Nephron (organoid): Measurements from ENCODE around the gene MICAL3.

Experiments used
- H3K27ac Mint-ChIP-seq, 3 experiments: 2 replicates each; pipeline ENCODE4 v1.8.0; 2020; ENCODE audit warnings: mixed read lengths in 3 of 3, mild to moderate bottlenecking in 2 of 3, moderate library complexity in 1 of 3
- H3K27me3 Mint-ChIP-seq: 2 replicates; pipeline ENCODE4 v1.8.0; 2021; ENCODE audit warnings: low read depth, mild to moderate bottlenecking, moderate library complexity, mixed read lengths
- H3K36me3 Mint-ChIP-seq: 2 replicates; pipeline ENCODE4 v1.8.0; 2020; ENCODE audit warnings: low read depth, mixed read lengths
- H3K4me1 Mint-ChIP-seq: 2 replicates; pipeline ENCODE4 v1.8.0; 2020; ENCODE audit warnings: mixed read lengths
- H3K4me3 Mint-ChIP-seq, 3 experiments: 2 replicates each; pipeline ENCODE4 v1.8.0; 2020; ENCODE audit warnings: mild to moderate bottlenecking in 3 of 3, mixed read lengths in 3 of 3, moderate library complexity in 2 of 3
- H3K9me3 Mint-ChIP-seq: 2 replicates; pipeline ENCODE4 v1.8.0; 2020; ENCODE audit warnings: mixed read lengths
- TF ChIP-seq, protein P1 (sequence below), 3 experiments: fragments of 200-600 bp; sonication (generic); IDR thresholded peaks; one replicate each; pipeline ENCODE4 v1.5.0; 2021; ENCODE audit warnings: antibody characterized with exemption in 3 of 3; ENCODE audit not compliant: unreplicated experiment in 3 of 3

Gene MICAL3

DNA sequence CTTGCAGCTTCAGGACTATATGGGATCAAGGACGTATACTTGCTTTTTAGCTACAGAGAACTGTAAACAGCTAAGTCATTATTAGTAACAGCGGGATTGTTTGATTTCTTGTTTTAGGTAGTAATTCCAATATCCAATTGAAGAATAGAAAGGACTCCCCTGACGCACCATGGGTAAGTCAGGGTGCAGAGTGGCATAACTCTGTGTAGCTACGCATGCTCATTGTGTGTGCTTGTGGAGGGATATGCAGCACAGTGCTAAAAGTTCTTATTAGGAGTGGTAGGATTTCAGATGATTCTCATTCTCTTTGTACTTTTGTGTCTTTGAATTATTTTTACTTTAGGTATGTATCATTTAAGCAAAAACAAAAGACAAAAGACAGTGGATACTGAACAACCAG, 45.7 kb upstream of the MICAL3 start:
- Mint-ChIP-seq H3K4me3 (no peak overlapping the region), H3K27ac (no peak overlapping the region), H3K36me3 (no peaks in the 10 kb centered on the region), H3K27me3 (peaks cover 28% of the 10 kb centered on the region), H3K9me3 (no peaks in the 10 kb centered on the region), H3K4me1 (peaks cover 22% of the 10 kb centered on the region)
- TF ChIP-seq, protein P1, sequence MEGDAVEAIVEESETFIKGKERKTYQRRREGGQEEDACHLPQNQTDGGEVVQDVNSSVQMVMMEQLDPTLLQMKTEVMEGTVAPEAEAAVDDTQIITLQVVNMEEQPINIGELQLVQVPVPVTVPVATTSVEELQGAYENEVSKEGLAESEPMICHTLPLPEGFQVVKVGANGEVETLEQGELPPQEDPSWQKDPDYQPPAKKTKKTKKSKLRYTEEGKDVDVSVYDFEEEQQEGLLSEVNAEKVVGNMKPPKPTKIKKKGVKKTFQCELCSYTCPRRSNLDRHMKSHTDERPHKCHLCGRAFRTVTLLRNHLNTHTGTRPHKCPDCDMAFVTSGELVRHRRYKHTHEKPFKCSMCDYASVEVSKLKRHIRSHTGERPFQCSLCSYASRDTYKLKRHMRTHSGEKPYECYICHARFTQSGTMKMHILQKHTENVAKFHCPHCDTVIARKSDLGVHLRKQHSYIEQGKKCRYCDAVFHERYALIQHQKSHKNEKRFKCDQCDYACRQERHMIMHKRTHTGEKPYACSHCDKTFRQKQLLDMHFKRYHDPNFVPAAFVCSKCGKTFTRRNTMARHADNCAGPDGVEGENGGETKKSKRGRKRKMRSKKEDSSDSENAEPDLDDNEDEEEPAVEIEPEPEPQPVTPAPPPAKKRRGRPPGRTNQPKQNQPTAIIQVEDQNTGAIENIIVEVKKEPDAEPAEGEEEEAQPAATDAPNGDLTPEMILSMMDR (IDR thresholded peaks at IDR 0.05; ENCODE audit: unreplicated experiment in 3 of 3): no peak

DNA sequence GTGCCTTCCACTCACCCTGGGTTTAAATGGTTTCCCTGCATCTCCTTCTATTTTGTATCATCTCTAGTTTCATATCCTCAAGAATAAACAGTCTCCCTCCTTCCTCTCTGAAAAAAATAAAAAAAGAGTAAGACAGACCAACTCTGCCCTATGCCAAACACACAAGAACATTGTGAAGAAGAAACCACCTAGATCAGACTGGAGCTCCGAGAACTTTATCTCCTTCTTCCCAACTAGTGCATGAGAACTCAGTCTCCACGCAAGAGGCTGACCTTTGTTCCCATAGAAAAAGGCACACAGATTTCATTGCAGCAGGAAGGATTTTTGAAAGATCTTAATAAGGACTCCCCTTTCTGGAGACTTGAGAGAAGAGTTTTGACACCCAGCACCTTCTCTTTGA, 44.7 kb upstream of the MICAL3 start:
- Mint-ChIP-seq H3K4me1 (peaks cover 22% of the 10 kb centered on the region), H3K4me3 (no peak overlapping the region), H3K9me3 (no peaks in the 10 kb centered on the region), H3K27ac (no peak overlapping the region), H3K27me3 (peaks cover 31% of the 10 kb centered on the region), H3K36me3 (no peaks in the 10 kb centered on the region)
- TF ChIP-seq, protein P1 (IDR thresholded peaks at IDR 0.05; ENCODE audit: unreplicated experiment in 3 of 3): no peak

DNA sequence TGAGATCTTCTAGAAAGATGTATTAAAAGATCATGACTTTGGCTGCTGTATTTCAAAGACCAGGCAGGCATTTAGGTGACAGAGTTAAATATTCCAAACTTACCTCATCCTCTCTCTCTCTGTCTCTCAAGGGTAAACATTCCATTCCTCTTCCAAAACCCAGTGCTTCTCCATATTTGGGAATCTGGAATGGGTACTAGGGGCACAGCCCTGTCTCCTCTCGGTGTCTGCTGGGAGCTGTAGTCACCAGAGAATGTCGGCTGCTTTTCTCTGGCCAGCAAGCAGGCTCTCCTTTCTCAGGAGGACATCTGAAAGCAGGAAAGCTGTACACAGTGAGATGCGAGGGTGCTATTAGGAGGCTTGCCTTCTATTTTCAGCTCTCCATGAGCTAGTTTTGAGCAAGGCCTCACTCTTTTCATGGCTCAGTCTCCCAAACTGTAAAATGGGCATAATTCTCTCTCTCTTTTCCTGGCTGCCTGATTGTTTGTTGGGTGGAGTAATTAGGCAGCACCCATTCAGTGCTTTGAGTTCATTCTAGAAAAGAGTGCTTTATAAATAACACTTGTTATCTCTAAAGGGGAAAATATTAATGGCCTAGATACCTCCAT, 44.1 kb upstream of the MICAL3 start:
- H3K4me3 Mint-ChIP-seq: no peak overlapping the region
- peaks cover 35% of the 10 kb centered on the region for H3K27me3 Mint-ChIP-seq
- H3K27ac Mint-ChIP-seq: peak overlapping the region in 1 of 3 experiments; percentile 81
- H3K4me1 Mint-ChIP-seq: peaks cover 22% of the 10 kb centered on the region
- no peaks in the 10 kb centered on the region for H3K9me3 Mint-ChIP-seq
- TF ChIP-seq, protein P1 (IDR thresholded peaks at IDR 0.05; ENCODE audit: unreplicated experiment in 3 of 3): no peak
- no peaks in the 10 kb centered on the region for H3K36me3 Mint-ChIP-seq

- Mint-ChIP-seq H3K27ac (peak overlapping the region in 1 of 3 experiments; percentile 81), H3K9me3 (no peaks in the 10 kb centered on the region), H3K36me3 (no peaks in the 10 kb centered on the region), H3K4me1 (peaks cover 22% of the 10 kb centered on the region), H3K4me3 (no peak overlapping the region), H3K27me3 (peaks cover 36% of the 10 kb centered on the region)
- TF ChIP-seq, protein P1 (IDR thresholded peaks at IDR 0.05; ENCODE audit: unreplicated experiment in 3 of 3): no peak
These were observed 43.4 kb upstream of the MICAL3 start for GRCh38 chr22:18067548-18068341.

- H3K36me3 Mint-ChIP-seq: no peaks in the 10 kb centered on the region
- no peaks in the 10 kb centered on the region for H3K9me3 Mint-ChIP-seq
- peaks cover 33% of the 10 kb centered on the region for H3K27me3 Mint-ChIP-seq
- TF ChIP-seq, protein P1 (IDR thresholded peaks at IDR 0.05; ENCODE audit: unreplicated experiment in 3 of 3): no peak
- peak overlapping the region in 1 of 3 experiments; percentile 81 for H3K27ac Mint-ChIP-seq
- no peak overlapping the region for H3K4me3 Mint-ChIP-seq
- peaks cover 20% of the 10 kb centered on the region for H3K4me1 Mint-ChIP-seq
These were observed 42.8 kb upstream of the MICAL3 start for GRCh38 chr22:18067121-18067520.
